Hippocampal formation (tissue), 2 donors: ENCODE data around the gene SLC35D3.
A peak's percentile ranks its signal among the peaks of the same experiment; 100 is the strongest.
"Not testable (repeated sequence)": the region's sequence is repeated elsewhere in the genome, so short reads cannot be mapped to it uniquely, and the experiment has no call there.

Experiments used
- DNase-seq, 2 donors: peaks; one replicate each; lab custom pipeline; 2025; lab: John Stamatoyannopoulos, UW

SLC35D3 gene

DNA sequence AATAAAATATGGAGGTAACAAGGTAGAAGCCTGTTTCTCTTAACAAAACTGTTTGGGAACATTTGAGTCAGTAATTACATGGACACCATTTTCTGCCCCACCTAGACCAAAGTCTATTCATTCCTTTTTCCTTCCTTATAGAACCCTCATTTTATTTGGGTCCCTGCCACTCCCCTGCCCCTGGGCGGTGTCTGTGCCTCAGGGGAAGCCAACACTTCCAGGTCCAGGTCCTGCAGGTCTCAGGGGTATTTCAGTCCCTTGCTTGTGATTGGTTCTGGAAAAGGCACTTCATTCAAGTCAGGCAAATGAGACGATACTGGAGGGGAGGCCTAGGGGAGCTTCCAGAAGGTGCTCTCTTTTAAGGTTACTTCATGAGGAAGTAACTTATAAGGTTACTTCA, 42.3 kb downstream of the SLC35D3 start:
- no peak for DNase-seq

DNA sequence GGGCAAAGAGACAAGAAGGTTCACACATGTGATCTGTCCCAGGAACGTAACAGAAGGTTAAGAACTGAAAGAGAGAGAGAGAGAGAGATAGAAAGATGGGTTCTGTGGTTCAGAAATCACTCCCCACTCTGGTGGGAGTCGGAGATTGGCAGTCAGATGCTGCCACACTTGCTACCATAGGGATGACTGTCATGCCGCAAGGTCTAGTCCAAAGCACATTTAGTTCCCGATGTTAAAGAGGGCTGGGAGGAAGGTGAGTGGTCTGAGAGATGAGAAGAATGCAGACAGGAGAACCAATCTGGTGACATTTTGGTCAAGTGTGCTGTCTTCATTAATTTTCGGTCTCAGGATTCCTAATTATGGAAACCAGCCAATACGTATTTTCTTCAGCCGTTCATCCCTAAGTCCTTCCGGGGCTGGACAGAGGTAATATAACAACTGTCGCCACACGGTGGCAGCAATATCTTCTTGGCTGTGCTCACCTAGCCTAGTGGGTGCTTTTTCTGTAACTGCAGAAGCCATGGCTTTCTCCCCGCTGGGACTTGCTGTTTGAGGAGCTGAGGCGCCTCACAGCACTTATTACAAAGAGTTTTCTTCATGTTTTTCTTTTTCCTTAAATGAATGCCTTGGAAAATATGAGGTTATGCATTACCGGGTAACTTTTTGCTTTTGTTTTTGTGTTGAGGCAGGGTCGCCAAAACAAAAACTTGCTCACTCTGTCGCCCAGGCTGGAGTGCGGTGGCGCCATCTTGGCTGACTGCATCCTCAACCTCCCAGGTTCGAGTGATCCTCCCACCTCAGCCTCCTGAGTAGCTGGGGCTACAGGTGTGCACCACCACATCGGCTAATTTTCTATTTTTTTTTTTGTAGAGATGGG, 46.0 kb downstream of the SLC35D3 start:
- peak; percentile 23 to 30 for DNase-seq

DNA sequence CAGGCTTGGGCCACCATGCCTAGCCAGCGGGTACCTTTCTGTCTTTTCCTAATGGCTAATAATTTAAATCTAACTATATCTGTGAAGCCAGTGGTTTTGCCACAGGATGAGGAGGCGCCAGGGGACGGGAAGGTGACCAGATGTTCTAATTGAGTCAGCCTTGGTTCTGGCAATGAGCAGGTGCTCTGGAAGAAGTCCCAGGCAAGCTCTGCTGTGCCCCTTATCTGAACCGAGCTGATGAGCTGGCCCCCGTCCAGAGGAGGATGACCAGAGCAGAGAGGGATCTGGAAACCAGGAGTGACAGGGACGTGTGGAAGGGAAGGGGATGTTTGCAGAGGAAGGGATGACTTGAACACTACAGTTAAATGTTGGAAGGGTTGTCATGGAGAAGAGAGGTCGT, 46.7 kb downstream of the SLC35D3 start:
- no peak for DNase-seq

DNA sequence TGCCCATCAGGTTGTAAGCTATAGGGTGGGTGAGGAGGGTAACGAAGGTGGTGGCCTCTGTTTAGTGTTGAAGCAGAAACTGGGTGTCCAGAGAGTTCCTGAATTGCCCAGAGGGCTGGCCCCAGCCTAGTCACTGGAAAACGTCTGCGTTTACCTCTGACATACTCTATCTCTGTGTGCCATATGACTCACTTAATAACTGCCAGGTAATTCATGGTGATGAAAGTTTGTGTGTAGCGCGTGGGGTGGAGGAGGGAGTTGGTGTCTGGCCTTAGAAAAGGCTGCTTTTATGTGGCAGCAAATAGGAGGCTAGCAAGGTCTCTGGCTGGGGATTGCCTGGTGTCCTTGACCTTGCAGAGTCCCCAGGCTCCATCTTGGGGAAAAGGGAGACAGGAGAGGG, 47.3 kb downstream of the SLC35D3 start:
- DNase-seq, result no peak

DNA sequence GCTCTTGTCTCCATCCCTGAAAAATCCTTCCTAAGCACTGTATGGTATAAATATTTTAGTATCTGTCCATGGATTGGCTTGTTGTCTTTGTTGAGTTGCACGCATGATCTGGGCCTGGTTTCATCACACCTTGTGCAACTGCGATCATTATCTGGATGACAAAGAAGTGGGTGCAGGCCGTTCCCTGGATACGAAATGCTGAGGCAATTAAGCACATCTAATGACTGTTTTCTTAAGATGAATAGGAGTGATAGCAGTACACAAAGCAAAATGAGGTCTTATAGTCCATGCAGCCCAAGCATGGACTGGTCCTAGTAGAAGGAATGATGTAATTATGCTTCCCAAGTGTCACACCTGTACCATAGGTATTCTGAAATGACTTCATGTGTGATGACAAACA, 47.8 kb downstream of the SLC35D3 start:
- no peak for DNase-seq

DNA sequence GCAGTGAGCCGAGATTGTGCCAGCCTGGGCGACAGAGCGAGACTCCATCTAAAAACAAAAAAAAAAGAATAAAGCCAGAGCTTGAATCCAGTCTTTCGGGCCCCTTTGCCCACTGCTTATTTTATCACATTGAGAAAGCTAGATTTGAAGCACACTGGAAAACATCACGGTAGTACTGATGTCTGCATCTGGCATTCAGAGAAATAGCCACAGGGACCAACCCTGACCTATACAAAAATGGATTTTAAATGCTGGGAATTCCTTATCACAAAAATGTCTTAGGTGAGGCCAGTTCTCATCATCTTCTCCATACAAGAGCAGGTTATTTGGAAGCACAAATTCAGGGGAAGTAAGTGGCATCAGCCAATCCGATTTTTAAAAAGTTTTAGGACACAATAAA, 49.5 kb downstream of the SLC35D3 start:
- DNase-seq, result no peak

DNA sequence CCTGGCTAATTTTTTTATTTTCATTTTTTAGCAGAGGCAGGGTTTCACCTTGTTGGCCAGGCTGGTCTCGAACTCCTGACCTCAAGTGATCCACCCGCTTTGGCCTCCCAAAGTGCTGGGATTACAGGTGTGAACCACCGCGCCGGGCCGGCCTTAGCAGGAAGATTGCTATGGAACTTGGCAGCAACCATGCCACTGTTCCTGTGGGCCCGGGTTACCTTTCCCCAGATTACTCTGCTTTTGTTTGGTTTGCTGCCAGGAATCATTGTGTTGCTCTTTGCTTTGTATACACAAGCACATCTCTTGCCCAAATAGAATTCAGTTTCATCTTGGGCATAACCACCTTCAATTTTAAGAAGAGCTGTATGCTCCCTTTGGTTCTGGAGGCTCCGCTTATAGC, 51.7 kb downstream of the SLC35D3 start:
- DNase-seq, result not testable (repeated sequence)
